8988T (cell line): Measurements from ENCODE around the gene HLA-DOA.

Experiments used
- DNase-seq: peaks from one replicate; pipeline ENCODE4 v3.0.0; 2011

HLA-DOA gene

DNA sequence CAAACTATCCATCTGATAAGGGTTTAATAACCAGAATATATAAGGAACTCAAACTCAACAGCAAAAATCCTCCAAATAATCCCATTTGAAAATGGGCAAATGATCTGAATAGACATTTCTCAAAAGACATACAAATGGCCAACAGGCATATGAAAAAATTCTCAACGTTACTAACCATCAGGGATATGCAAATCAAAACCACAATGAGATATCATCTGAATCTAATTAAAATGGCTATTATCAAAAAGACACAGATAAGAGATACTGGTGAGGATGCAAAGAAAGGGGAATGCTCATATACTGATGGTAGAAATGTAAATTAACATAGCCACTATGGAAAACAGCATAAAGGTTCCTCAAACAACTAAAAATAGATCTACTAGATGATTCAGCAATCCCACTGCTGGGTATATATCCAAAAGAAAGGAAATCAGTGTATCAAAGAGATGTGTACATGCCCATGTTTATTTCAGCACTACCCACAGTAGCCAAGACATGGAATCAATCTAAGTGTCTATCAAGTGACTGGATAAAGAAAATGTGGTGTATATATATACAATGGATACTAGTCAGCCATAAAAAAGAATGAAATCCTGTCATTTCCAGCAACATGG lies 47.1 kb downstream of the HLA-DOA start:
- no peak for DNase-seq

DNA sequence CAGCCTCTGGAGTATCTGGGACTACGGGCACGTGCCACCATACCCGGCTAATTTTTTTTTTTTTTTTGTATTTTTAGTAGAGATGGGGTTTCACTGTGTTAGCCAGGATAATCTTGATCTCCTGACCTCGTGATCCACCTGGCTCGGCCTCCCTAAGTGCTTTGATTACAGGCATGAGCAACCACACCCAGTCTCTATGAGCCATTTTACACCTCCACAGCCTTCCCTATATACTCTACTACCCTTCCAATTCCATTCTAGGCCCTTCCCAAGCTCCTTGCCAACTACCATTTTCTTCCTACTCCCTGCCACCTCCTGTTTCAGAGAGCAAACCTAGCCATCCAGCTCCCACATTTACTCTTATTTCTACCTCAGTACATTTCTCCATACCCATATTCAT lies 48.8 kb downstream of the HLA-DOA start:
- no peak for DNase-seq

- no peak for DNase-seq
Measured at GRCh38 chr6:32956176-32956575, 53.2 kb downstream of the HLA-DOA start.

DNA sequence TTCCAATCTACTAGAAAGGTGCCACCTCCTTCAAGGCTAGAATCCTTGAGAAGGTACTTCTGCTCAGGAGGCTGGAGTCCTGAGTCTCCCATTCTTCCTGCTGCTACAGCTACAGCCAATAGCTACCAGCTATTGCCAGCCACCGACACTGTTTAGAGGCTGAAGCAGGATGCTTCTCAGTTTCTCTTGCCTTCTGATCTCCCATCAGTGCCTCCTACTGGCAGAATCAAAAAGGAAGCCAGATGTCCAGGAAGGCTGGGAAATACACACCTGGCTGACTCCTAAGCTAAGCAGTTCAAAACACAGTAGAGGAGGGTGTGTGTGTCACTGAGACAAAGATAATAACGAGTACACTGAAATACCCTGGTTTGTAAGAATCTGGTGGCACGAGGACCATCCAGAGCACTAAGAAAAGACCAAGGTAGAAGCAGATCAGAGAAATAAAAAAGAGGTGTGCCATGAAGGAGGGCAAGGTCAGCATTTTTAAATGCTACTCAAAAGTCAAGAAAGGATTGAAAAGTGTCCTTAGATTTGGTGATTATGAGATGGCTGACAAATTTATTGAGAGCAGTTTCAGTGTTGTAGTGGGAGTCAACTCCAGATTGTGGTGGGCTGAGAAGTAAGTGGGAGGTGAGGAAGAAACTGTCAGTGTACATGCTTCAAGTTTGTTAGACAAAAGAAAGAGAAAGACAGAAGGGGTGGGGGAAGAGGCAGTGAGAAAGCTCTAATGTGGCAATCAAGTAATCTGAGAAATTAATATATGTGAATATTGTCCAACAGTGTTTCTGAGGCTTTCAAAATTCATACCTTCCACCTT lies 54.2 kb downstream of the HLA-DOA start:
- no peak for DNase-seq

- no peak for DNase-seq
Measured at GRCh38 chr6:32954267-32954666, 55.1 kb downstream of the HLA-DOA start.
